C1 segment of cervical spinal cord (tissue), 14 donors: ENCODE measurements around the gene PDE3A.

Source experiments
- DNase-seq, 14 donors: peaks; one replicate each; lab custom pipeline; 2025; lab: John Stamatoyannopoulos, UW

The PDE3A gene

DNA sequence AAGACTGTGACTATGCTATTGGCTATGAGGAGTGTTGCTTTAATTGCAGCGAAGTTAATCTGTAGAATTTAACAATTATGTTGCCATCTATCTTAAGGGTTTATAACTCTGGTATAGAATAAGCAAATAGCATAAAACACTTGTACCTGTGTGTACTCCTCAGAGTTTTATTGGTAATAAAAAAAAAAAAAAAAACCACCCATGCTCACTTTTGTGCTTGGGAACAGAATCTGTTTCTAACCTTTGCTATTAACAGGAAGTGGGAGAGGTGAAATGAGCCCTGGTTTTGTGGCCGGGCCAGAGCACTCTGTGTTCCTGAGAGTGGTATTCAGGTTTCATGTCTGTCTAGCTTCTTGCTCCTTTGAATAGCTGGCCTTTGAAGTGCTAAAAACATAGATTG, 53.1 kb downstream of the PDE3A start:
- no peak for DNase-seq

DNA sequence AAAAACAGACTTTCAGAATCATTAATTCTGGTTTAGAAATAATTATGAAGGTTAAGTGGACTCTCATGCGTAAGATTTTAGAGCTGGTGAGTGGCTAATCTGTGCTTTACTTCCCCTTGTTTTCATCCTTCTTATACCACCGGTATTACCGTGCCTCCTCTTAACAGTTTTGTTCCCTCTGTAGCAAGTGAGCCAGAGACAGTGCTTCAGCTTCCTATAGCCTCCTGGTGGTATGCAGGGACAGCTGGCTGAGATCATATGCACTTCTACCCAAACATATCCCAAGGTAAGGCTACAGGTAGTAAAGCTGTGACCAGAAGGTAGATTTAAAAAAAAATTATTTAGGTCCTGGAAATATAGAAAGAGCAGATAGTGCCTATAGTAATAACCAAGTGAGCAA, 55.2 kb downstream of the PDE3A start:
- DNase-seq, result no peak

DNA sequence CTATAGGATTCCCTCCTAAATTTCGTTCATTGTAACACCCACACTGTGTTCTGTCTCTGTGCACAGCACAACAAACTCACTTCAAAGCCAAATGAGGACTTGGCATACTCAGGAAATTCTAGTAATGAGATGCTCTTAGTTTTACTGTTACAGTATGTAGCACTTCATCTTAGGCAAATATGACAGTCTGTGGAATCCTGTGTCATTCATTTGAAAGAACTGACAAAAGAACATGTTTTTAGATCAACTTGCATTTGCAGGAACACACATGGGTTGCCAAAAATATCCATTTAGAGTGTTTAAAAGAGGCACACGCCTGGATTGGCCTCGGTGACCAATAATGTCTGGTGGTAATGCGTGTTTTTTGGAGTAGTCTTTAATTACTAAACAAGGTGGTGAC, 56.5 kb downstream of the PDE3A start:
- DNase-seq, result no peak

DNA sequence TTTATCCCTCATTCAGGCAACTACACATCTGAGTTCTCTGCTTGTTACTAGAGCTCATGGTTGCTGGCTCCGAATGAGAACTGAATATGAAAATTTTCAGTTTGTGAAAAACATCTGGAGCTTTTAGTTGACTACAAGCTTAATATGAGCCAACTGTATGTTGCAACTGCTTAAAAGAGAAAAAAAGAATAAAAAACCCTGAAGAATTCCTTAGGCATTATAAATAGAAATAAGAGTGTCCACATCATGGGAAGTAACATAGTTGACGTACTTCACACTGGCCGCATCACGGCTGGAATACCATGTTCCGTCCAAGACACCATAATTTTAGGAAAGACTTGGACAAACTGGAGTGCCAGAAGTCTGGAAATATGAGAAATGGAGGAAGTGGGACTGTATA, 57.9 kb downstream of the PDE3A start:
- no peak for DNase-seq

DNA sequence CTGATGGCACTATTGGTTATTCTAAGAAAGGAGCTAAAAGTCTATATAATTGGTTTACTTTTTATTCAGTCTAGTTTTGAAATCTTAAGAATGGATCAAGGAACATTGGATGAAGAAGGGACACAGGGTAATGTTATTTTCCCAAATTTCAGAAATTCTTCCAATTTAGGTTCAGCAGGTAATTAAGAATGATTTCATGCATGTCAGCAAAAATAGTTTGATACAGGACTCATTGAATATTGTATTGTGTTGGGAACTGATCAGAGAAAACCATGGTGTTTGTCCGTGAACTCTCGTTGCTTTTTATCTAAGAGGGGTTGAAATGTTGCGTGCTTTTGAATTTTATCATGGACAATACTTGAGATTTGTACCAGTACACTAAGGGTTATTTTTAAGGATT, 58.6 kb downstream of the PDE3A start:
- no peak for DNase-seq

DNA sequence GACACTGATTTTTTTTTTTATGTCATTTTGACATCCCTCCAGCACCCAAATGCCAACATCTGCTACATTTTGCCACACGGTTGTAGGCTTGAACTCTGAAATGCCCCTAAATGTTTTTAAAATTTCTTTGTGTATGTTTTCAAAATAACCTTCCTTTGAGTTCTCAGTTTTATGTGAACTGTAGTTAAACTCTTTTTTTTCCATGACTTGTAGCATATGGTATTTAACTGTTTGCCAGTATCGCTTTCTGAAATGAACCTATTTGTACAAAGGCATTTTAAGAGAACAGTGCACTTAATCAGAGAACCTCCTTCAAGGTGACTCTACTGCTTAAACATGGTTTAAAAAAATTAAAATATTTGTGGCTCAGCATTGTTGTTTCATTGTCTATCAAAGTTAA, 61.5 kb downstream of the PDE3A start:
- no peak for DNase-seq

DNA sequence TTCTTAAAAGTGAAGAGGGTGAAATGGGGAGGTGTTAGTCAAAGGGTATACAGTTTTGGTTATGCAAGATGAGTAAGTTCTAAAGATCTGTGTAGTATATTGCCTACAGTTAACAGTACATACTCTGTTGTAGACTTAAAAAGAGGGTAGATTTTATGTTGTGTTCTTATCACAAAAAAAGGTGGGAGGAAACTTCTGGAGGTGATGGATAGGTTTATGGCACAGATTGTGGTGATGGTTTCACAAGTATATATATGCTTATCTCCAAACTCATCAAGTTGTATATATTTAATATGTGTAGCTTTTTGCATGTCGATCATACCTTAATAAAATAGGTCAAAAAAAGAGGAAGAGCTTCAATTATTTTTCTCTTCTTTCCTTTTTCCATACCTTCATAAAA, 64.0 kb downstream of the PDE3A start:
- no peak for DNase-seq

DNA sequence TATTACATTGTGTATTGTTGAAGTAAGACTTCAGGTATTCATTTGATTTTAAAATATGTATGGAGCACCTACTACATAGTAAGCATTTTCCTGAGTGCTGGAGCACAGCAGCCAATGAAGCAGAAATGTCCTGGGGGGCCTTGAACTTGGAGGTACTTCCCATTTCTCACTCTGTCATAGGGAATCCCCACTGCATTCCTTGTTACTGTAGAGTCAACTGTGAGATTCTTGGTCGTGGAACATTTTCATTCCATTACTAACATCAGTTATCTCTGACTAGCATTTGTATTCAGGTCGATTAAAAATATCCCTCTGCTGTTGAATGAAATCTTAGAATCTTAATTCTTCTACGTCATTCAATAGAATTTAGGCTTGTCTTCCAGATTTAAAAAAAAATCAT, 66.7 kb downstream of the PDE3A start:
- no peak for DNase-seq

DNA sequence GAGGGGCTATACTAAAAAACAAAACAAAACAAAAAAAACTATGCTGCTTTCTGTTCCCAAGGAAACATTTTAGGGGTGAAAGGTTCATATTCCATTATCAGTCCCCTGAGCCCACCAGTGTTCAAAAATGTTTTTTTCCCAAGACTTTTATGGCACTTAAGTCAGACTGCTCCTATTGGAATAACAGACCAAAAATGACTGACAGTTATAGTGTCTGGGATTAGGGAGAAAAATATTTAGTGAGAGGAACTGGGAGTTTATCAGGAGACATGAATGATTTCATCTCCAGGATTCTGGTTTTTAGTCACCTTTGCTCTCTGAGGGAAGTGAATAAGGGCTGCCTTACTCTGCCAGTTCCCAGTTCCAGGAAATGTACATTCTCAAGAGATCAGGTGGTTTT, 68.0 kb downstream of the PDE3A start:
- DNase-seq, result no peak

DNA sequence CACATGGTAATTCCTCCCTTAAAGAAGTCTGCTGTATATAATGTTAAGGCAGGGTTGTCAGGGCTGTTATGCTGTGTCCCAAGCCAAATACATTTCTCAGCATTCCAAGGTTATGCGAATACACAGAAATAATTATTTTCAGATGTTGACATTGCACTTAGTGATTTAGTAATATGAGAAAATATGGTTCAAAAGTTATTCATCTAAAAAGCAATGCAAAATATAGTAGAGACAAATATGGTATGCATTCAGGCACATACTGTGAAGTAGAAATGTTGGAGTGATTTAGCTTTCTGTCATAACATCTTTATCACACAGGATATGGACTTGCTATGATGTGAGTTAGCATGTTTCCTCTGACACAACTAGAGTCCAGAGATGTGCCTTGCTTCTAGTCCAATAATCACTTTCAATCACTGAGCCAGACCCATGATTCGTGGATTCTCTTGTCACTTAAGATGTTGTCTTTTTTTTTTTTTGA, 70.0 kb downstream of the PDE3A start:
- DNase-seq, result no peak

DNA sequence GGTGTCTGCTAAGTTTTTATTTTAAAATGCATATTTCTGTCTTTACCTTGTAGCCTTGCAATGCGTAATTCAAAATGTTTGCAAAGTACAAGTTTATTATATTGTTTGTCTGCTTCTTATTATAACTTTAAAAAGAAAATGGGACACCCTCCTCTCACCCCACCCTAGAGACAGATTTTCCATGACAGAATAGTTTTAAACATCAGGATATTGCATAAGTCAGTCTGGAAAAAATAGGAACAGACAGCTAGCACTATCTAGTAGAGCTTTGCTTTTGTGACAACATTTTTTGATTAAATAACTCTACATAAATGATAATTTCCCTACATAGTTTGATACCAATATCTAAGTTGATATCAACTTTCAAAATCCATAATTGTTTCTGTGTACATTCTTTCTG, 71.3 kb downstream of the PDE3A start:
- DNase-seq, result no peak

DNA sequence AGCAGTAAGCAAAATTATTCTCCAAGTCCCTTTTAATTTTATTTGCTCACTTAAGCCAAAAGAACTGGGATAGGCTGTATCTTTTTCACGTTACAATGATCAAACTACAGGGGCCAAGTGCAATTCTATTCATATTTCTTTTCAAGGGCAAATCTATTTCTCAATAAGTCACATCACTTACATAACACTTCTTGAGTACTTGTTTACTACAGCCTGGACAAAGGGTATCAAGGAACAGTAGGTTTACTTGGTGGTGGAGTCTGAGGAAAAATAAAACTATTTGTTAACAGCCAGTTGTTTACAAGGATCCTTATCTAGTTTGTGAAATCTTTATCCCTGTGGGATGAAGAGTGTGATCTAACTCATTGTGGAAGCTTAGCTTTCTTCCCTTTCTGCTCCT, 72.1 kb downstream of the PDE3A start:
- no peak for DNase-seq

DNA sequence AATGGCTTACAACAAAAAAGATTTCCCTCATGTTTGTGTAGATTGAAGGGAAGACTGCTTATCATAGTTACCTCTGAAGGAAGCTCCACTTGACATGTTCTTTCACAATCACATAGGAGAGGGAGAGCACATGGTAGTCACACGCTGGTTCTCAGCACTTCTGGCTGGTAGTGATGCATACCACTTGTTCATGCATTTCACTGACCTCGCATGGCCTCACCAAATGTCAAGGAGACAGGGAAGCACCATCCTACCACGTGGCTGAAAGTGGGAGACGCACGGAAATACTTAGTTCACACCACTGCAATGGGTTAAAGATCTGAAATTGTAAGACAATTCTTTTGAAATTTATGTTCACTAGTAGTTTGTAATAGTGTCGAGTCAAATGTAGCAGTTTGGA, 74.0 kb downstream of the PDE3A start:
- DNase-seq, result no peak

DNA sequence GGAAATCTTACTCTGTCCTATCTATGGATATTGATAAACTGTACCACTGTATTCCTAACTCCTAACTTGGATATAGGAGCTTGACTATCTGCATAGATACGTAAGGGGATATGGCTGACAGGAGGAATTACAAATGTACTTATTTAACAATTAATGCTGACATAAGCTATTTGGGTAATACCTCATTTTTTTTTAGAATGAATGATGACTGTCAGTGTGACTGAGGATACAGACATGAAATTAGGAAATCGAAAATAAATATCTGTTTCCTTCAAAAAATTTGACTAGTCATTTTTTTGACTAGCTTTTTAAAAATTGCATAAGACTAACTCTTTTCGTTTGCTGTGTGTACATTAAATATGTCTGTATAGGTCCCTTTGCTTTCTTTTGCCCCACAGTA, 74.9 kb downstream of the PDE3A start:
- DNase-seq, result no peak

DNA sequence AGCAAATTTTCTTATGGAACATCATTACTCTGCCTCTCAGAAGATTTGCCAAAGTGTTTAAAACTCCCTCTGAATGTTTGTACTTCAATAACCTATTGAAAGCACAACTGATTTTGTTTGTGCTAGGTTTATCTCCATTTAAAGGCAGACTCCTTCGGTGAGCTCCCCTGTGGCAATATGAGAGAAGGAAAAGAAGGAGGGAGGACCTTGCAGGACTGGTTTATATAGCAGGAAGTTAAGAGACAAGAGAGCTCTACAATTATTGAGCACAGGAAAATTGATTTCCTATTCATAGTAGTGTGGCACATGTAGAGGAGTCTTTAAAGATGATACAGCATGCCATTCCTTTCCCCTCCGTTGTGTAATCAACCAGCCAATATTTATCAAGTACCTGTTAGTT, 75.5 kb downstream of the PDE3A start:
- DNase-seq, result peak in 1 of 14 donors; percentile 25

DNA sequence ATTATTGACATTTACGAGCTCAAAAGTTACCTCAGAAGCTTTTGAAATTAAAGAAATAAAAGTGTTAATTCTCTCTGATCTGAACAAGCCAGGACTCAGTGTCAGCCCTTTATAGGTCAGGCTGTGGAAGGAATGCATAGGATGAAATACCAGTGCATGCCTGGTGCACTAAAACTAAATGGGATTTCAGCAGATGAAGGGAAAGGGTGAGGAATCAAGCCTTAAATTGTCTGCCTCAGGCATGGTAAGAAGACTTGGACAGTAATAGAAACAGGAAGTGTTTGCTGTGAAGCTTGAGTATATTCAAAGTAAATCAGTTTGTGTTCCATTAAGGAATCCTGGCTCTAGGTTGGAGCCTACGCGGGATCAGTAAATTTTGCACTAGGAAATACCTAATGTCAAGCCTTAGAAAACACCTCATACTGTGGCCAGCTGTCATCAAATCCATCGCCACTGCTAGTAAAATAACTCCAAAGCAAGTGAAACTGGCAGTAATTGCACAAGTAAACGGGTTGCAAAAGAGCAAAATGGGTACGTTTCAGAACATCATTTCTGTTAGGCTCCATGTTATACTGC, 76.3 kb downstream of the PDE3A start:
- peak in 1 of 14 donors; percentile 69 for DNase-seq

DNA sequence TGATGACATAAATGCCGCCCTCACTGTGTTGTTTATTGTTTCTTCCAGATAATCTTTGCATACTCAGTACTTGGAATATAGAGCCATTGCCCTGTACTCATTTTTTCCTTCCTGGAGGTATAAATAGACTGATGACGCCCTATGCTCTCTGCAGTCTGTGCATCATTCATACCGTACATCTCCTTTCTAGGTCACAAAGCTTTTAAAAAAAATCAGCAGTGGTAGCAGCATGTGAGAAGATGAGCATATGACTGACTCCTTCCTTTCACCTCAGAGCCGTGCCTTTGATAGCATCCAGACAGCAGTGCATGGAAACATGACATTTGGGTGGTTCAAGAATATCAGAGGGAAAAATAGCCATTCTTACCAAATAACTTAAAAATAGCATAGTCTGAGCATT, 77.3 kb downstream of the PDE3A start:
- DNase-seq, result peak in 1 of 14 donors; percentile 91

DNA sequence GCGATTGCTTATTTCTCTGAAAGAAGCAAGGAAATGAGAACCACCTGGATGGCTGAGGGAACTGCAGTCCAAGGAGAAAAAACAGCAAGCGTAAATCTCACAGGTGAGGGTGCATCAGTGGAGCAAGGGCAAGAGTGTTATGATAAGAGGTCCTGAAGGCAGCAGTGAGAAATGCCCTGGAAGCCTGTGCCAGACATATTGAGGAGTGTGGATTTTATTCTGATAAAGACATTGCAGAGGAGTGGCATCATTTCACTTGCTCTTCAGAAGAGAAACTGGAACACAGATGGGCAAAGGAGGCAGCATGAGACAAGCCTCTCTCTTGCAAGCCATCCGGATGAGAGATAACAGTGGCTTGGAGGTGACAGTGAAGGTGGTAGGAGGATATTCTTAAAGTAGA, 78.5 kb downstream of the PDE3A start:
- peak in 1 of 14 donors; percentile 40 for DNase-seq

DNA sequence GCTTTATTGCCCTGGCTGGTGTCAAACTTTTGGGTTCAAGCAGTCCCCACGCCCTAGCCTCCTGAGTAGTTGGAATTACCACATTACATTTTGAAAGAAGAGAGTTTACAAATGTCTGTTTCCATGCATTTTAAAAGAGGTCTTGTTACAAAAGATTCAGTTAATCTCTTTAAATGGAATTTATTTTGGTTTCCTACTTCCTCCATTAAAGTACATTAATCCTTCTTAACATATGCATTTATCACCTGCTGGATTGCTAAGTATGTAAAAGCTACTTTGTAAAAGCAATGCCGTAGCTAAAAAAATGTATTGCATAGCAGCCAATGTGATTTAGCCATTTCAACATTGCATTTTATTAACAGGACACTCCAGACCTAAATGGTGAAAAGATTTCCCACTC, 80.4 kb downstream of the PDE3A start:
- DNase-seq, result no peak

DNA sequence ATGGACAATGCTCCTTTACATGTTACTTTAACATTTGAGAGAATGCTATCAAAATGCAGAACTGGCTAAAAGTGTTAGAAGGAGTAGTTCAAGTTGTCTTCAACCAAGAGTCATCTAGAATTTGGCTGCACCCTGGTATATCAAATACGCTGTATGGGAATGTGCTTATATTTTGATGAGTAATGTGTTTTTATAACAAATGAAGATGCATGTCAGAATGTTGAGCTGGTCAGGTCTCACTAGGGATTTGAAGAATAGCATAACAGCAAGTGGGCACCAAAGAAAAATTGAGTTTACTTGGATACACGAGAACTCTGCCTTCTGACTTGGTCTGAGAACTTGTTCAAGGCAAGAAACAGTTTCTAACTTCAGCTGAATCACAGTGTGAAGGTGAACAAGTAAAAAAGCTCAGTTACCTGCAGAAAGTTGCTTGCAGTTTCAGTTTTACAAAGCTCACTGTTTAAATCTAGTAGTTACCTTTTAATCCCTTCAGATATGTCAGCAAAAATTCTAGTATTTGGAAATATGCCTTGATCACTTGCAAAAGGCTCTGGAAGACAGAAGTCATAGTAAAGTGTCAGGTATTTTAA, 82.3 kb downstream of the PDE3A start:
- no peak for DNase-seq

DNA sequence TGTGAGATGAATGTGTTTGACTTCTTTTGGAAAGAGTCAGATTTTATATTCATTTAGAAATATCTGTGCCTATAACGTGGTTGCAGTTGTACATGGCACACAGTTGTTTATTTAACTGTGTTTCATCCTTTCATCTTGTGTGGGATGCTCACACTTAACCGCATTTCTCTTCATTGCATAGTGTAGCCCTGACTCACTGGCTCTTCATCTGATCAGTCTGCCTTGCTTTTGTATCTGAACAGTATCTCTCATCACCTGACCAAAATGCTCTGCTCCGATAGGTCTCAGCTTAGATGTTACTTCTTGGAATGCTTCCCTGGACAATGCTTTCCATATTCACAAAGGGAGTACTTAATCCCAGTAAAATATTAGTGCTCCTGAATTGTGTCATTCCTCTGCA, 83.4 kb downstream of the PDE3A start:
- no peak for DNase-seq

DNA sequence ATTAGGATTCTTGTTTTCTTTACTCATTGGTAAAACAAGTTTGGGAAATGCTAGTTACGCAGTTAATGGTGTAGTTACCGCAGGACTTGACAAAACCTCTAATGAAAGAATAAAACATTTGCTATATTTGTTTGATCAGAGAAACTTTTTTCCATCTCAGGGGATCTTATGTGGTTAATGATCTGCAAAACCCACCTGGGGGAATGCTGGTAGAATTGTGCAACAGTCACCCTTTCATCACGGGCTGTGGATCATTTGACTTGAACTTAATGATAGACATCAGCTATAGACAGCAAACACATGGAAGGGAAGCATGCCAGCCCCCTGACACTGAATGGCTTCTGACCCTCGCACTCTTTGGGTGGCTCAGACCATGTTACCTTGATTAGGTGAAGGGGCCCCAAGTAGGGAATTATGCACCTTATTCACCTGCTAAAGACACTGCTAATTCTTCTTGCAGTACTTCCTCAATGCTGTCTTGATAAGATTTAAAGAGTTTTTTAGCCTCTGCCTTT, 84.2 kb downstream of the PDE3A start:
- no peak for DNase-seq

DNA sequence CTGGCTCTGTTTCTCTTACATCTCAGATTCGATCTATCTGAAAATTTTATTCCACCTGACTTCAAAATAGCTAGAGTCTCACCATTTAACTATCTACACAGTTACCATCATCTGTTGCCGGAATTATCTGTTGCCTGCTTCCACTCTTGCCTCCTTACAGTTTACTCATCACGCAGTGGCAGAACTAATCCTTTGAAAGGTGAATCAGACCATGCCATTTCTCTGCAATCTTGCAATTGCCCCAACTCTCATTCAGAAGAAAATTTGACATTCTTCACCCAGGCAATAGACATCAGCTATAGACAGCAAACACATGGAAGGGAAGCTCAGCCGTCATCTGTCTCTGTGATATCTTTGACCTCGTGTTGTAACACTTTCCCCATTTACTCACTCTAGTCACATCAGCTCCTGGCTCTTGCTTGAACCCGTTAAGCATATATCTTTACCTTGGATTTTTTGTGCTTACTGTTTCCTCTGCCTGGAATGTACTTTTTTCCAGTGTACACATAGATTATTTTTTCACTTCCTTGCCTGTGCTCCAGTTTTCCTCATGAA, 85.5 kb downstream of the PDE3A start:
- DNase-seq, result no peak
